ENCODE data around the gene ZNF76. TPM values are rescaled to one million over a fixed set of nuclear protein-coding genes. Genes with fewer than 3 reads are reported as not detected.

Gene ZNF76
- total and polyA plus RNA-seq, 2 of the 13 experiments (the other 11 are each of a cell fraction or from before 2014, with no cell fraction given), result 13.2 to 26.4 TPM

DNA sequence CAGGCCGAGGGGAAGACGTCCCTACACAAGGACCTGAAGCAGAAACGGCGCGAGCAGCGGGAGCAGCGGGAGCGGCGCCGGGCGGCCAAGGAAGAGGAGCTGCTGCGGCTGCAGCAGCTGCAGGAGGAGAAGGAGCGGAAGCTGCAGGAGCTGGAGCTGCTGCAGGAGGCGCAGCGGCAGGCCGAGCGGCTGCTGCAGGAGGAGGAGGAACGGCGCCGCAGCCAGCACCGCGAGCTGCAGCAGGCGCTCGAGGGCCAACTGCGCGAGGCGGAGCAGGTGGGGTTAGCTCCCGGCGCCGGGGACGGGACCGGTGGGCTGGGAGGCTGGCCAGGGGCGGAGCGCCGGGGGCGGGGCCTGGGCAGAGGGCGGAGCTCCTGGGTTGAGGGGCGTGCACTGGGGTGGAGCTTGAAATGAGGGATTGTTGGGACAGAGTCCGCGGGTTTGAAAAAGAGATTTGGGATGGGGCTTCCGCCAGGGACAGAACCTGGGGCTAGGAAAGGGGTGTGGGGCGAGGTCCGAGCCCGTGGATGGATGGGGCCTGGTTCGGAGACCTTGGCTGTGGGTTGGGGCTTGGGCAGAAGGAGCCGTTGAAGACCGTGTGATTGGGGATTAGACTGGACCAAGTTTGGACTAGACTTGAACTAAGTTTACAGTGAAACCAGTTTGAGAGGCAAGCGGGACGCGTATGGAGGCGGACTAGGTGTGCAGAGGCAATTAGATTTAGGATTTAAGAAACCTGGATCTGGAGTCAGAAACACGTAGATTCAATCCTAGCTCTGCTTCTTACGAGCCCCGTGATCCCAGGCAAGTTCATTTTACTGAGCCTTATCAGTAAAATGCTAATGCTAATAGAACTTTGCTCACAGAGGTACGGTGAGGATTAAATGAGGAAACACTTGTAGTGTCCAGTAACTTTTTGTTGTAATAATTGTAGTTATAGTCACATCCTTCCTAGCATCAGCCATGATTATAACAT is 58.9 kb downstream of the ZNF76 start (continued):
- TF ChIP-seq TFDP2 (CRISPR knock-in tag; IDR thresholded peaks at IDR 0.05), result peak; percentile 69
- no peak for TF ChIP-seq HIVEP1 (CRISPR knock-in tag; IDR thresholded peaks at IDR 0.05)
- 0 out of 2 replicates have a peak, but pooled peaks have one; percentile 11 for TF ChIP-seq ZNF138 (CRISPR knock-in tag; IDR thresholded peaks at IDR 0.05; ENCODE audit: low read depth)
- peak; percentile 94 for TF ChIP-seq ZFP37 (CRISPR knock-in tag; IDR thresholded peaks at IDR 0.05; ENCODE audit: borderline replicate concordance)
- peak; percentile 67; the same call in 1 of the 2 replicates for TF ChIP-seq ISX (CRISPR knock-in tag; conservative IDR thresholded peaks at IDR 0.05)
- peak; percentile 75; the same call in 1 of the 2 replicates for TF ChIP-seq FOXC1 (CRISPR knock-in tag; IDR thresholded peaks at IDR 0.05; ENCODE audit: borderline replicate concordance)
- TF ChIP-seq MED1 (CRISPR knock-in tag; IDR thresholded peaks at IDR 0.05), result peak; percentile 80
- 0 out of 2 replicates have a peak, but pooled peaks have one; percentile 54 for TF ChIP-seq ZNF34 (CRISPR knock-in tag; IDR thresholded peaks at IDR 0.05; ENCODE audit: borderline replicate concordance)
- TF ChIP-seq LBX2 (CRISPR knock-in tag; IDR thresholded peaks at IDR 0.05; ENCODE audit: borderline replicate concordance), result no peak; the same call in 1 of the 2 replicates
- TF ChIP-seq NPAS2 (CRISPR knock-in tag; IDR thresholded peaks at IDR 0.05; ENCODE audit: borderline replicate concordance), result no peak
- TF ChIP-seq ADNP (CRISPR knock-in tag; IDR thresholded peaks at IDR 0.05), result no peak
- TF ChIP-seq, protein P1, sequence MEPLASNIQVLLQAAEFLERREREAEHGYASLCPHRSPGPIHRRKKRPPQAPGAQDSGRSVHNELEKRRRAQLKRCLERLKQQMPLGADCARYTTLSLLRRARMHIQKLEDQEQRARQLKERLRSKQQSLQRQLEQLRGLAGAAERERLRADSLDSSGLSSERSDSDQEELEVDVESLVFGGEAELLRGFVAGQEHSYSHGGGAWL (CRISPR knock-in tag; IDR thresholded peaks at IDR 0.05), result peak; percentile 93; the same call in 1 of the 2 replicates
- TF ChIP-seq FOXA3 (CRISPR knock-in tag; IDR thresholded peaks at IDR 0.05), result 0 out of 2 replicates have a peak, but pooled peaks have one; percentile 24
- TF ChIP-seq NR1H2 (CRISPR knock-in tag; IDR thresholded peaks at IDR 0.05; ENCODE audit: borderline replicate concordance, low read depth), result no peak
- no peak; the same call in 1 of the 2 replicates for TF ChIP-seq ZNF562 (CRISPR knock-in tag; IDR thresholded peaks at IDR 0.05; ENCODE audit: borderline replicate concordance)
- no peak for TF ChIP-seq ZFP62 (CRISPR knock-in tag; IDR thresholded peaks at IDR 0.05)
- no peak; the same call in 1 of the 2 replicates for TF ChIP-seq ZNF619 (CRISPR knock-in tag; IDR thresholded peaks at IDR 0.05)
- peak; percentile 43; the same call in 1 of the 2 replicates for TF ChIP-seq ZNF331 (CRISPR knock-in tag; IDR thresholded peaks at IDR 0.05)
- peak; percentile 83 for TF ChIP-seq ARNTL (CRISPR knock-in tag; IDR thresholded peaks at IDR 0.05)
- TF ChIP-seq NFRKB (IDR thresholded peaks at IDR 0.05), result no peak
- peak; percentile 80; the same call in 1 of the 2 replicates for TF ChIP-seq KLF9 (CRISPR knock-in tag; IDR thresholded peaks at IDR 0.05; ENCODE audit: low read depth)
- peak; percentile 91; the same call in 1 of the 2 replicates for TF ChIP-seq BRCA1 (CRISPR knock-in tag; IDR thresholded peaks at IDR 0.05)
- no peak for TF ChIP-seq ZNF569 (CRISPR knock-in tag; IDR thresholded peaks at IDR 0.05; ENCODE audit: borderline replicate concordance)
- peak; percentile 51; the same call in 1 of the 2 replicates for TF ChIP-seq ZKSCAN5 (CRISPR knock-in tag; IDR thresholded peaks at IDR 0.05)
- TF ChIP-seq ZNF468 (CRISPR knock-in tag; IDR thresholded peaks at IDR 0.05), result peak; percentile 65; the same call in 1 of the 2 replicates
- TF ChIP-seq HNRNPL (IDR thresholded peaks at IDR 0.05; ENCODE audit: low read depth, low read length), result no peak
- peak; percentile 72 for TF ChIP-seq IKZF4 (CRISPR knock-in tag; IDR thresholded peaks at IDR 0.05; ENCODE audit: borderline replicate concordance, low read depth, not compliant biosample characterization)
- 0 out of 2 replicates have a peak, but pooled peaks have one; percentile 10 for TF ChIP-seq ZNF780A (CRISPR knock-in tag; IDR thresholded peaks at IDR 0.05)
- no peak for TF ChIP-seq ZNF737 (CRISPR knock-in tag; IDR thresholded peaks at IDR 0.05; ENCODE audit: borderline replicate concordance)
